ENCODE results near the gene SIN3A. TPM values are rescaled to one million over a fixed set of nuclear protein-coding genes. Genes with fewer than 3 reads are reported as not detected.
"Not testable (repeated sequence)": the region's sequence is repeated elsewhere in the genome, so short reads cannot be mapped to it uniquely, and the experiment has no call there.

Gene SIN3A
- total RNA-seq, 1 experiment from 2014 or later, result 68.5 TPM

GRCh38 chr15:75359537-75360250, 91.8 kb downstream of the SIN3A start:
- Histone ChIP-seq H3K36me3 (no peaks in the 10 kb centered on the region; the same call in 1 of the 2 replicates), H3K27me3 (no peaks in the 10 kb centered on the region), H3K4me1 (no peaks in the 10 kb centered on the region), H3K9me3 (replicated peaks) (no peaks in the 10 kb centered on the region), H3K27ac (no peak overlapping the region), H3K4me3 (no peak overlapping the region)
- DNase-seq, result no peak

- H3K4me1 ChIP-seq, result no peaks in the 10 kb centered on the region
- no peaks in the 10 kb centered on the region for H3K27me3 ChIP-seq
- no peaks in the 10 kb centered on the region for H3K9me3 ChIP-seq (replicated peaks)
- no peaks in the 10 kb centered on the region; the same call in 1 of the 2 replicates for H3K36me3 ChIP-seq
- H3K27ac ChIP-seq, result no peak overlapping the region
- no peak for DNase-seq
- H3K4me3 ChIP-seq, result no peak overlapping the region
These were observed 92.5 kb downstream of the SIN3A start for GRCh38 chr15:75358771-75359536.

- no peaks in the 10 kb centered on the region for H3K4me1 ChIP-seq
- H3K27me3 ChIP-seq, result no peaks in the 10 kb centered on the region
- no peak overlapping the region for H3K4me3 ChIP-seq
- no peak for DNase-seq
- H3K27ac ChIP-seq, result no peak overlapping the region
- no peaks in the 10 kb centered on the region; the same call in 1 of the 2 replicates for H3K36me3 ChIP-seq
- no peaks in the 10 kb centered on the region for H3K9me3 ChIP-seq (replicated peaks)
These were observed 93.4 kb downstream of the SIN3A start for GRCh38 chr15:75357976-75358673.

- H3K9me3 ChIP-seq (replicated peaks), result no peaks in the 10 kb centered on the region
- H3K27ac ChIP-seq, result no peak overlapping the region
- H3K4me1 ChIP-seq, result no peaks in the 10 kb centered on the region
- H3K4me3 ChIP-seq, result no peak overlapping the region
- no peaks in the 10 kb centered on the region for H3K27me3 ChIP-seq
- no peaks in the 10 kb centered on the region; the same call in 1 of the 2 replicates for H3K36me3 ChIP-seq
- no peak for DNase-seq
These were observed 95.0 kb downstream of the SIN3A start for GRCh38 chr15:75356517-75356916.

- H3K4me3 ChIP-seq, result no peak overlapping the region
- no peaks in the 10 kb centered on the region; the same call in 1 of the 2 replicates for H3K36me3 ChIP-seq
- no peaks in the 10 kb centered on the region for H3K4me1 ChIP-seq
- H3K27ac ChIP-seq, result no peak overlapping the region
- no peaks in the 10 kb centered on the region for H3K27me3 ChIP-seq
- no peaks in the 10 kb centered on the region for H3K9me3 ChIP-seq (replicated peaks)
- DNase-seq, result no peak
These were observed 95.5 kb downstream of the SIN3A start for GRCh38 chr15:75356006-75356405.

GRCh38 chr15:75355369-75355768, 96.1 kb downstream of the SIN3A start:
- DNase-seq, result no peak
- Histone ChIP-seq H3K4me3 (no peak overlapping the region), H3K27me3 (no peaks in the 10 kb centered on the region), H3K4me1 (no peaks in the 10 kb centered on the region), H3K36me3 (no peaks in the 10 kb centered on the region; the same call in 1 of the 2 replicates), H3K9me3 (replicated peaks) (no peaks in the 10 kb centered on the region), H3K27ac (no peak overlapping the region)

GRCh38 chr15:75354454-75354853, 97.0 kb downstream of the SIN3A start:
- H3K9me3 ChIP-seq (replicated peaks), result no peaks in the 10 kb centered on the region
- H3K4me1 ChIP-seq, result no peaks in the 10 kb centered on the region
- no peak overlapping the region for H3K4me3 ChIP-seq
- H3K27me3 ChIP-seq, result no peaks in the 10 kb centered on the region
- H3K36me3 ChIP-seq, result no peaks in the 10 kb centered on the region
- H3K27ac ChIP-seq, result no peak overlapping the region
- no peak for DNase-seq

GRCh38 chr15:75353604-75354003, 97.9 kb downstream of the SIN3A start:
- peaks cover 2% of the 10 kb centered on the region; the same call in 1 of the 2 replicates for H3K4me1 ChIP-seq
- H3K9me3 ChIP-seq (replicated peaks), result no peaks in the 10 kb centered on the region
- no peak for DNase-seq
- no peaks in the 10 kb centered on the region for H3K27me3 ChIP-seq
- H3K4me3 ChIP-seq, result no peak overlapping the region
- no peak overlapping the region for H3K27ac ChIP-seq
- H3K36me3 ChIP-seq, result no peaks in the 10 kb centered on the region

- H3K4me1 ChIP-seq, result peaks cover 2% of the 10 kb centered on the region; the same call in 1 of the 2 replicates
- H3K4me3 ChIP-seq, result no peak overlapping the region
- DNase-seq, result no peak
- no peaks in the 10 kb centered on the region for H3K36me3 ChIP-seq
- no peaks in the 10 kb centered on the region for H3K9me3 ChIP-seq (replicated peaks)
- H3K27me3 ChIP-seq, result no peaks in the 10 kb centered on the region
- no peak overlapping the region for H3K27ac ChIP-seq
These were observed 99.1 kb downstream of the SIN3A start for GRCh38 chr15:75352186-75353080.

GRCh38 chr15:75350601-75351361, 100.7 kb downstream of the SIN3A start:
- Histone ChIP-seq H3K36me3 (no peaks in the 10 kb centered on the region), H3K4me3 (no peak overlapping the region), H3K27me3 (no peaks in the 10 kb centered on the region; the same call in 1 of the 2 replicates), H3K4me1 (peaks cover 2% of the 10 kb centered on the region; the same call in 1 of the 2 replicates), H3K9me3 (replicated peaks) (no peaks in the 10 kb centered on the region), H3K27ac (no peak overlapping the region)
- no peak for DNase-seq

- no peak for DNase-seq
- no peaks in the 10 kb centered on the region; the same call in 1 of the 2 replicates for H3K27me3 ChIP-seq
- H3K4me3 ChIP-seq, result no peak overlapping the region
- no peaks in the 10 kb centered on the region for H3K9me3 ChIP-seq (replicated peaks)
- peaks cover 2% of the 10 kb centered on the region; the same call in 1 of the 2 replicates for H3K4me1 ChIP-seq
- H3K27ac ChIP-seq, result no peak overlapping the region
- no peaks in the 10 kb centered on the region for H3K36me3 ChIP-seq
These were observed 101.5 kb downstream of the SIN3A start for GRCh38 chr15:75349851-75350588.

- DNase-seq; H3K9me3 ChIP-seq (replicated peaks); H3K4me1 ChIP-seq; H3K36me3 ChIP-seq; H3K27me3 ChIP-seq; H3K27ac ChIP-seq; H3K4me3 ChIP-seq: not testable (repeated sequence)
These were observed 102.2 kb downstream of the SIN3A start for GRCh38 chr15:75349351-75349669.
